Chondrocyte (in vitro differentiated cells): ENCODE data around the gene MAP1A. TPM values are rescaled to one million over a fixed set of nuclear protein-coding genes. Genes with fewer than 3 reads are reported as not detected.
"Not testable (repeated sequence)": the region's sequence is repeated elsewhere in the genome, so short reads cannot be mapped to it uniquely, and the experiment has no call there.

Experiments
- DNase-seq: peaks from one replicate; pipeline ENCODE4 v3.0.0; 2021; ENCODE audit warnings: mixed read lengths, low spot score
- H3K27ac Mint-ChIP-seq: one replicate; pipeline ENCODE4 v1.8.0; 2021; ENCODE audit warnings: mild to moderate bottlenecking, moderate library complexity, mixed read lengths; ENCODE audit not compliant: unreplicated experiment
- H3K27me3 Mint-ChIP-seq: 2 replicates; pipeline ENCODE4 v1.8.0; 2021; ENCODE audit warnings: low read depth, mixed read lengths
- H3K36me3 Mint-ChIP-seq: 2 replicates; pipeline ENCODE4 v1.8.0; 2021; ENCODE audit warnings: low read depth, mixed read lengths
- H3K4me1 Mint-ChIP-seq: 2 replicates; pipeline ENCODE4 v1.8.0; 2021; ENCODE audit warnings: low read depth, mild to moderate bottlenecking, mixed read lengths
- H3K4me3 Mint-ChIP-seq: one replicate; pipeline ENCODE4 v1.8.0; 2021; ENCODE audit warnings: mild to moderate bottlenecking, moderate library complexity, mixed read lengths; ENCODE audit not compliant: unreplicated experiment
- H3K9me3 Mint-ChIP-seq: 2 replicates; pipeline ENCODE4 v1.8.0; 2021; ENCODE audit warnings: low read depth, mixed read lengths
- total RNA-seq: library from RNA; stranded (reverse); gene quantifications from 3 replicates; pipeline ENCODE4 v1.2.1, GENCODE V29; 2021

MAP1A gene
- total RNA-seq, 1 donor from 2014 or later: 96.3 TPM

- not testable (repeated sequence) for H3K9me3 Mint-ChIP-seq, H3K4me1 Mint-ChIP-seq, H3K36me3 Mint-ChIP-seq, H3K27me3 Mint-ChIP-seq, DNase-seq, H3K27ac Mint-ChIP-seq, H3K4me3 Mint-ChIP-seq
Measured at GRCh38 chr15:43574607-43575006, 57.2 kb downstream of the MAP1A start.

Other genes starting within 250 kb of the MAP1A start
- gene TGM7, start 215.4 kb upstream of the MAP1A start, total RNA-seq: not detected in 3 replicates
- 7.1 to 8.4 TPM (median 7.4 TPM) in 3 replicates for gene LCMT2, start 187.0 kb upstream of the MAP1A start, total RNA-seq
- 18.9 to 22.3 TPM (median 19.7 TPM) in 3 replicates for gene ZSCAN29, start 146.6 kb upstream of the MAP1A start, total RNA-seq
- 11.1 to 16.1 TPM (median 11.7 TPM) in 3 replicates for gene TUBGCP4, start 146.5 kb upstream of the MAP1A start, total RNA-seq
- 44.8 to 71.1 TPM (median 45.6 TPM) in 3 replicates for gene TP53BP1, start 24.5 kb upstream of the MAP1A start, total RNA-seq
- gene PPIP5K1, start 72.6 kb downstream of the MAP1A start, total RNA-seq: 30.4 to 39.4 TPM (median 31.6 TPM) in 3 replicates
- gene CKMT1B, start 76.4 kb downstream of the MAP1A start, total RNA-seq: not detected in 3 replicates
- gene STRC, start 101.2 kb downstream of the MAP1A start, total RNA-seq: 0.20 to 0.87 TPM (median 0.85 TPM) in 3 replicates
- 1.6 to 3.6 TPM (median 3.1 TPM) in 3 replicates for gene CATSPER2, start 131.2 kb downstream of the MAP1A start, total RNA-seq
- not detected in 3 replicates for gene CKMT1A, start 176.3 kb downstream of the MAP1A start, total RNA-seq
- gene PDIA3, start 228.8 kb downstream of the MAP1A start, total RNA-seq: 532 to 1,033 TPM (median 544 TPM) in 3 replicates